DND-41 (cell line): ENCODE measurements around the gene ARL6.

Experiments used
- ATAC-seq: fragments of 200-7000 bp; cut with Tn5 transposase; 3 replicates; pipeline ENCODE4 v1.9.1; 2021; ENCODE audit warnings: low read depth; ENCODE audit not compliant: insufficient read depth
- DNase-seq: peaks from one replicate; pipeline ENCODE4 v3.0.0-alpha.2; 2020
- H2AFZ ChIP-seq: 2 replicates; pipeline ENCODE4 v1.6.0; 2012; ENCODE audit warnings: low read depth, low read length
- H3K27ac ChIP-seq: 2 replicates; pipeline ENCODE4 v1.5.1; 2012; ENCODE audit warnings: low read length, inconsistent platforms
- H3K27me3 ChIP-seq: fragments of 200-600 bp; sonication (generic); 2 replicates; pipeline ENCODE4 v1.6.0; 2012; ENCODE audit warnings: low read length, mild to moderate bottlenecking, inconsistent platforms; ENCODE audit not compliant: insufficient read depth, poor library complexity
- H3K36me3 ChIP-seq: 2 replicates; pipeline ENCODE4 v1.5.1; 2012; ENCODE audit warnings: low read length, inconsistent platforms; ENCODE audit not compliant: insufficient read depth
- H3K4me1 ChIP-seq: 2 replicates; pipeline ENCODE4 v1.5.1; 2012; ENCODE audit warnings: mild to moderate bottlenecking, low read length; ENCODE audit not compliant: insufficient read depth
- H3K4me2 ChIP-seq: 2 replicates; pipeline ENCODE4 v1.6.0; 2012; ENCODE audit warnings: mild to moderate bottlenecking, moderate library complexity, low read length, inconsistent platforms; ENCODE audit not compliant: insufficient read depth
- H3K4me3 ChIP-seq, 2 experiments: fragments of 200-600 bp in 1 of 2; shearing (Covaris generic) in 1 of 2; 2 replicates each; pipeline ENCODE4 v1.5.1; 2012 to 2016; ENCODE audit warnings: inconsistent platforms in 2 of 2, low read length in 2 of 2, mild to moderate bottlenecking in 2 of 2, low read depth in 1 of 2, moderate library complexity in 1 of 2
- H3K79me2 ChIP-seq: 2 replicates; pipeline ENCODE4 v1.6.0; 2012; ENCODE audit warnings: low read length, inconsistent platforms; ENCODE audit not compliant: insufficient read depth
- H3K9ac ChIP-seq: 2 replicates; pipeline ENCODE4 v1.6.0; 2012; ENCODE audit warnings: low read depth, mild to moderate bottlenecking, inconsistent platforms, low read length, moderate library complexity
- H3K9me3 ChIP-seq: 2 replicates; pipeline ENCODE4 v1.5.1; 2012; ENCODE audit warnings: low read length, moderate library complexity, mild to moderate bottlenecking, inconsistent platforms; ENCODE audit not compliant: insufficient read depth, severe bottlenecking
- H4K20me1 ChIP-seq: 2 replicates; pipeline ENCODE4 v1.6.0; 2012; ENCODE audit warnings: low read length; ENCODE audit not compliant: insufficient read depth
- CTCF ChIP-seq: IDR thresholded peaks from 2 replicates; pipeline ENCODE4 v1.5.1; 2012; ENCODE audit warnings: borderline replicate concordance, low read length, moderate library complexity, mild to moderate bottlenecking; ENCODE audit not compliant: poor library complexity, severe bottlenecking; ENCODE audit errors: extremely low read depth
- EZH2 ChIP-seq: IDR thresholded peaks from 3 replicates; pipeline ENCODE4 v1.6.1; 2012; ENCODE audit warnings: borderline replicate concordance, low read depth, mild to moderate bottlenecking, moderate library complexity, low read length, inconsistent platforms; ENCODE audit not compliant: severe bottlenecking

The ARL6 gene

GRCh38 chr3:97804471-97804870, 39.9 kb downstream of the ARL6 start:
- no peak overlapping the region for H3K9ac ChIP-seq
- H3K27ac ChIP-seq = no peak overlapping the region
- H3K79me2 ChIP-seq = no peaks in the 10 kb centered on the region
- H3K4me3 ChIP-seq = no peak overlapping the region
- H4K20me1 ChIP-seq = no peaks in the 10 kb centered on the region
- no peak overlapping the region for H3K4me2 ChIP-seq
- H3K9me3 ChIP-seq = no peaks in the 10 kb centered on the region
- no peak for ATAC-seq
- no peak for DNase-seq
- no peaks in the 10 kb centered on the region for H3K36me3 ChIP-seq
- H2AFZ ChIP-seq = no peak overlapping the region
- H3K27me3 ChIP-seq = no peaks in the 10 kb centered on the region
- no peaks in the 10 kb centered on the region for H3K4me1 ChIP-seq
- TF ChIP-seq CTCF (no peak), EZH2 (no peak)

- no peaks in the 10 kb centered on the region for H4K20me1 ChIP-seq
- H3K9me3 ChIP-seq = no peaks in the 10 kb centered on the region
- H3K4me3 ChIP-seq = no peak overlapping the region
- H3K4me1 ChIP-seq = peaks cover 8% of the 10 kb centered on the region
- no peak overlapping the region for H3K9ac ChIP-seq
- no peak for ATAC-seq
- H3K27ac ChIP-seq = no peak overlapping the region
- DNase-seq = no peak
- H3K27me3 ChIP-seq = no peaks in the 10 kb centered on the region
- no peaks in the 10 kb centered on the region for H3K36me3 ChIP-seq
- no peak for TF ChIP-seq EZH2
- no peak for TF ChIP-seq CTCF
- no peaks in the 10 kb centered on the region for H3K79me2 ChIP-seq
- no peak overlapping the region for H2AFZ ChIP-seq
- no peak overlapping the region for H3K4me2 ChIP-seq
Measured at GRCh38 chr3:97810779-97811390, 46.3 kb downstream of the ARL6 start.

- Histone ChIP-seq H3K9me3 (no peaks in the 10 kb centered on the region), H3K9ac (no peak overlapping the region)
- ATAC-seq = peak; percentile 95
Measured at GRCh38 chr3:97815149-97815917, 50.8 kb downstream of the ARL6 start.

More at GRCh38 chr3:97815149-97815917, 50.8 kb downstream of the ARL6 start:
- no peaks in the 10 kb centered on the region for H3K79me2 ChIP-seq
- no peak overlapping the region for H2AFZ ChIP-seq
- no peaks in the 10 kb centered on the region for H3K27me3 ChIP-seq
- H3K4me3 ChIP-seq = no peak overlapping the region
- DNase-seq = peak; percentile 62
- H3K36me3 ChIP-seq = no peaks in the 10 kb centered on the region
- H3K27ac ChIP-seq = no peak overlapping the region
- H4K20me1 ChIP-seq = no peaks in the 10 kb centered on the region
- H3K4me2 ChIP-seq = no peak overlapping the region
- peaks cover 12% of the 10 kb centered on the region for H3K4me1 ChIP-seq
- TF ChIP-seq EZH2 (no peak), CTCF (no peak)
